ENCODE data around the gene TSC22D2. TPM values are rescaled to one million over a fixed set of nuclear protein-coding genes. Genes with fewer than 3 reads are reported as not detected.
"Not testable (repeated sequence)": the region's sequence is repeated elsewhere in the genome, so short reads cannot be mapped to it uniquely, and the experiment has no call there.

The TSC22D2 gene
- total RNA-seq, 2 experiments from 2014 or later, result 17.8 to 19.2 TPM

- POLR2A ChIA-PET, result no interaction called here
- CTCF ChIA-PET, result no interaction called here
Measured at GRCh38 chr3:150464684-150465083, 56.6 kb downstream of the TSC22D2 start.

- CTCF ChIA-PET, result no interaction called here
- POLR2A ChIA-PET, result no interaction called here
Measured at GRCh38 chr3:150467381-150467780, 59.3 kb downstream of the TSC22D2 start.

- CTCF ChIA-PET, result no interaction called here
Measured at GRCh38 chr3:150469031-150469930, 61.2 kb downstream of the TSC22D2 start.

DNA sequence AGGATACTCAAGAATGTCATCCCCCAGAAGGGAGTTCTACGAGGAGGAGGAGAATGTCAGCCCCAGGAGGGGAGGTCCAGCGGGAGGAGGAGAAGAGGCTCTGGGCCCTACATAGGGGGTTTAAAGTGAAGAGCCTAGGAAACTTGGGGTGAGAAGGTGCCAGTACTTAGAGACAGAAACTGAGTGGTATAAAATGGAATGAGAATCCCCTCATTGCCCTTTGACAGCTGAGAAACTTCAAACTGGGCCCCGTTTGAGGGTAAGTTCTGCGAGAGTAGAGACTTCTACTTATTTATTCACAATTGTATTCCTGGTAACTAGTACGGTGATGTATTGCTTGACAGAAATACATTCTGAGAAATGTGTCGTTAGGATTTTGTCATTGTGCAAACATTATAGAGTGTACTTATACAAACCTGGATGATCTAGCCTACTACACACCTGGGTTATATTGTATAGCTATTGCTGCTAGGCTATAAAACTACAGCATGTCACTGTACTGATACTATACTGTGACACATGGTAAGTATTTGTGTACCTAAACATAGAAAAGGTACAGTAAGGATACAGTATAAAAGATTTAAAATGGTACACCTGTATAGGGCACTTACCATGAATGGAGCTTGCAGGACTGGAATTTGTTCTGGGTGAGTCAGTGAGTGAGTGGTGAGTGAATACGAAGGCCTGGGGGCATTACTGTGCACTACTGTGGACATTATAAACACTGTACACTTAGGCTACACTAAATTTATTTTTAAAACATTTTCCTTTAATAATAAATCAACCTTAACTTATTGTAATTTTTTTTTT lies 62.0 kb downstream of the TSC22D2 start:
- ChIA-PET POLR2A (no interaction called here), CTCF (no interaction called here)

More at GRCh38 chr3:150469031-150469930, 61.2 kb downstream of the TSC22D2 start:
- POLR2A ChIA-PET, result no interaction called here

DNA sequence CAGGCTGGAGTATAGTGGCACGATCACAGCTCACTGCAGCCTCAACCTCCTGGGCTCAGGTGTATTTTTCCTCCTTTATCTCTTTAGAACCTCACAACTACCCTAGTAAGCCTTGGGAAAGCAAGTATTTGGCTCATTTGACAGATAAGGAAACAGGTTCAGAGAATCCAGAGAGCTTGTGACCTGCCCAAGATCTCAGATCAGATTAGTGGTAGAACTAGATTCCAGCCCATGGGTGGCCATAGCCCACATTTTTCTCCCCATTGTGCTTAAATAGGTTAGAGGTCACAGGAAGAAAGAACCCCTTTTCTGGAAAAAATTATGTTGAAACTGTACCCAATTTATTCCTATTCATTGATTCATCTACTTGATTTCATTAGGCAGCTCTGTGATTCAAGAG lies 64.3 kb downstream of the TSC22D2 start:
- ChIA-PET POLR2A (no interaction called here), CTCF (interaction anchor here (0.6 kb wide), 1 partner anchor 94 kb away, joined by 3 read pairs; no protein-coding TSS in a partner anchor)

- CTCF ChIA-PET, result interaction anchor here (0.6 kb wide), 1 partner anchor 95 kb away, joined by 3 read pairs; no protein-coding TSS in a partner anchor
- POLR2A ChIA-PET, result not testable (repeated sequence)
Measured at GRCh38 chr3:150473161-150473560, 65.1 kb downstream of the TSC22D2 start.

- CTCF ChIA-PET, result no interaction called here
- POLR2A ChIA-PET, result no interaction called here
Measured at GRCh38 chr3:150479370-150479769, 71.3 kb downstream of the TSC22D2 start.

- POLR2A ChIA-PET, result no interaction called here
Measured at GRCh38 chr3:150480877-150481276, 72.8 kb downstream of the TSC22D2 start.

DNA sequence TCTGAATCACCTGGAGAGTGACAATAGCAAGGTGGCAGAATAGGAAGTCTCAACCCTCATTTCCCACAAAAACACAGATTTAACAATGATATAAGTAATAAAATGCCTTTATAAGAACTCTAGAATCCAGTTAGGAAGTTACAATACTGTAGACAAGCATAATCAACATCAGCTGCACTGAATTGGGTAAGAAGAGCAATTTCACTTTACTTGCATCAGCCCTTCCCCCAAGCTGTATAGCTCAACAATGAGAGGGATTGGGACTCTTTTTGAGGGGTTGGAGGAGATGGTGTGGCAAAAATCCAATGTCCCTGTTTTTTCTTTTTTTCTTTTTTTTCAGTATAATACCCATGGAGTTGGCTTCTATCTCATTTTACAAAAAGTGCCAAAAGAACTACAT lies 75.1 kb downstream of the TSC22D2 start:
- POLR2A ChIA-PET, result no interaction called here
- CTCF ChIA-PET, result no interaction called here

More at GRCh38 chr3:150480877-150481276, 72.8 kb downstream of the TSC22D2 start:
- CTCF ChIA-PET, result no interaction called here

DNA sequence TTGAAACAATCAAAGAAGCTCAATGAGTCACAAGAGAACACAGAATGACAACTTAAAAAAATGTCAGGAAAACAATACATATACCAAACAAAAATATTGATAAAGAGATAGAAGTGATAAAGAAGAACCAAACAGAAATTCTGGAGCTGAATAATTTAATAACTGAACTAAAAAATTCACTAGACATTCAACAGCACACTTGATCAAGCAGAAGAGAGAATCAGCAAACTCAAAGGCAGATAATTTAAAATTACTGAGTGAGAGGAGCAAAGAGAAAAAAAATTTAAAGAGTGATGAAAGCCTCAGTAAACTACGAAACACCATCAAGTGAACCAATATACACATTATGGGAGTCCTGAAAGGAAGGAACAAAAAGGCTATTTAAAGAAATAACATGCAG lies 76.3 kb downstream of the TSC22D2 start:
- CTCF ChIA-PET, result no interaction called here
- POLR2A ChIA-PET, result no interaction called here

- CTCF ChIA-PET, result interaction anchor here (1.0 kb wide), 1 partner anchor 79 kb away, joined by 3 read pairs; no protein-coding TSS in a partner anchor
- POLR2A ChIA-PET, result no interaction called here
Measured at GRCh38 chr3:150488867-150489266, 80.8 kb downstream of the TSC22D2 start.

GRCh38 chr3:150490277-150490986 lies 82.3 kb downstream of the TSC22D2 start:
- CTCF ChIA-PET, result no interaction called here
- POLR2A ChIA-PET, result no interaction called here

DNA sequence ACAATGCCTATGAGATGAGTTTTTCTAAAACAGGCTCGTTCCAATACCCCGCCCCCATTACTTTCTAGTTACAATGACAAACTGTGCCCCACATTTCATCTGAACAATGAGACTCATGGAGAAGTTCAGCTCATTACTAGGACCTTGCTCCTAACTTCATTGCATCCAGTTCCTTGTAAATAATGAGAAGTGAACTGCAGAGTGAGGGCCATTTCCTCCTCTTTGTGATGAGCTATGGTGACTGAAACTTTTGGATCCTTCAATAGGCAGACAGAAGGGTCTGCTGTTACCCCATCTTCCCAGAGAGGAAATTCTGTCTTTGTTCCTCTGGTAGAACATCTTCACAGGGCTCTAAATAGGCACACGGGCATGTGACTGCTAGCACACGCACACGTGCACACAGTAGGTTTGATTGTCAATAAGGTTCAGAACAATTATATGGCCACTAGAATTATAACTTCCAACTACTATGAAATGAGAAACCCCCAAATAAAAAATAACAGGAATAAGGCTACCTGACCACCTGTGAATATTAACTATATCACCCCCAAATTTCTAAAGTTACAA lies 86.4 kb downstream of the TSC22D2 start:
- ChIA-PET CTCF (interaction anchor here (0.7 to 1.9 kb wide), 4 partner anchors 84 to 255 kb away, joined by 3 to 13 read pairs (median 3); partner anchors contain the start of gene TSC22D2), POLR2A (no interaction called here)

DNA sequence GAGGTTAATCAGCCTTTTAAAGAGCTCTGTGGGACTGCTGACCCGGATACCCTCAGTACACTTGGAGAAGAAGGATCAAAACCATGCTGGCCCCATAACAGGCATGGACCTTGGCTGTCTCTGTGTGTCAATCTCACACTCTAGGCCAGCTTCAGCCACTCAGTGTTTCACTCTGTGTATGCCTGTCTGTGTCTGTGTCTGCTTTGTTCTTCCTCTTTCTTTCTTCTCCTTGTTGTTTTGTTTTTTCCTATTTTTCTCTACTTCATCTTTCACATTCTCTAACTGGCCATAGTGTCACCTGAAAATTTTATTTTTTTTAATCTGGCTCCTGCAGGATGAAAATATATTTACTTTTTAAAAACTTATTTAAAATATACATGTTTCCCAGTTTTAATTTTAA lies 87.1 kb downstream of the TSC22D2 start:
- ChIA-PET POLR2A (no interaction called here), CTCF (interaction anchor here (0.6 to 1.9 kb wide), 12 partner anchors 17 to 558 kb away, joined by 3 to 13 read pairs (median 3); partner anchors contain the start of gene TSC22D2)

- ChIA-PET CTCF (interaction anchor here (0.6 to 1.9 kb wide), 12 partner anchors 17 to 558 kb away, joined by 3 to 13 read pairs (median 3); partner anchors contain the start of gene TSC22D2), POLR2A (no interaction called here)
Measured at GRCh38 chr3:150495563-150496168, 87.6 kb downstream of the TSC22D2 start.

- ChIA-PET POLR2A (no interaction called here), CTCF (no interaction called here)
Measured at GRCh38 chr3:150497956-150498355, 89.9 kb downstream of the TSC22D2 start.

DNA sequence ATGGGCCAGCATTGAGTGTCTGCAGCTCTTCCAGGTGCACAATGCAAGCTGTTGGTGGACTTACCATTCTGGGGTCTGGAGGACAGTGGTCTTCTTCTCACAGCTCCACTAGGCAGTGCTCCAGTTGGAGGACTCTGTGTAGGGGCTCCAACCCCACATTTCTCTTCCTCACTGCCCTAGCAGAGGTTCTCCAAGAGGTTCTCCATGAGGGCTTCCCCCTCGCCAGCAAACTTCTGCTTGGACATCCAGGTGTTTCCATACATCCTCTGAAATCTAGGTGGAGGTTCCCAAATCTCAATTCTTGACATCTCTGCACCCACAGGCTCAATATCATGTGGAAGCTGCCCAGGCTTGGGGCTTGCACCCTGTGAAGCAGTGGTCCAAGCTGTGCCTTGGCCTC lies 92.9 kb downstream of the TSC22D2 start:
- POLR2A ChIA-PET, CTCF ChIA-PET: not testable (repeated sequence)

GRCh38 chr3:150503402-150504099 lies 95.5 kb downstream of the TSC22D2 start:
- CTCF ChIA-PET, result no interaction called here
- POLR2A ChIA-PET, result no interaction called here

DNA sequence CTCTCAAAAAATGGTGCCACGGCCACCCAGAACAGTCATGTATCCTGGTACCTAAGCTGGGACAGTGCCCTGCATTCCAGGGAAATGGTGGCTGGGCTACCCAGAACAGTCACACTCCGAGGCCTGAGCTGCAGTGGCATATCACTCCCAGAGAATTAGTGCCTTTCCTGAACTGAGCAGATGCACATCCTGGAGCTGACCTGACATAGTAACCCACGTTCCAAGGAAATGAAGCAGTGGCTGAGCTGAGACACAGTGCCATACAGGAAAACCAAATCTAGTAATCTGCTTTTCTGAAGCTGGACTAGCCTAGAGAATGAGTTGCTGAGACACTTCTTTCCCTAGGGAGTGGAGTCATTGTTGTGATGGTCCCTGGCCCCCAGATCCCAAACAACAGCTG lies 96.4 kb downstream of the TSC22D2 start:
- ChIA-PET CTCF (interaction anchor here (0.7 kb wide), 1 partner anchor 103 kb away, joined by 4 read pairs; no protein-coding TSS in a partner anchor), POLR2A (no interaction called here)
